Hematopoietic multipotent progenitor cell treated with erythropoietin and hydrocortisone succinate and interleukin-3 and kit ligand, for 6 days (in vitro differentiated cells): Measurements from ENCODE around the gene PRX.
"Not testable (repeated sequence)": the region's sequence is repeated elsewhere in the genome, so short reads cannot be mapped to it uniquely, and the experiment has no call there.

Experiments
- DNase-seq: peaks from one replicate; pipeline ENCODE4 v3.0.0-alpha.2; 2015

Gene PRX

GRCh38 chr19:40413291-40413845 lies at the start of gene PRX:
Gene PRX (minus strand): TSS chr19:40413378. CDS start chr19:40407932, 5,446 bp downstream.
- no peak for DNase-seq

DNA sequence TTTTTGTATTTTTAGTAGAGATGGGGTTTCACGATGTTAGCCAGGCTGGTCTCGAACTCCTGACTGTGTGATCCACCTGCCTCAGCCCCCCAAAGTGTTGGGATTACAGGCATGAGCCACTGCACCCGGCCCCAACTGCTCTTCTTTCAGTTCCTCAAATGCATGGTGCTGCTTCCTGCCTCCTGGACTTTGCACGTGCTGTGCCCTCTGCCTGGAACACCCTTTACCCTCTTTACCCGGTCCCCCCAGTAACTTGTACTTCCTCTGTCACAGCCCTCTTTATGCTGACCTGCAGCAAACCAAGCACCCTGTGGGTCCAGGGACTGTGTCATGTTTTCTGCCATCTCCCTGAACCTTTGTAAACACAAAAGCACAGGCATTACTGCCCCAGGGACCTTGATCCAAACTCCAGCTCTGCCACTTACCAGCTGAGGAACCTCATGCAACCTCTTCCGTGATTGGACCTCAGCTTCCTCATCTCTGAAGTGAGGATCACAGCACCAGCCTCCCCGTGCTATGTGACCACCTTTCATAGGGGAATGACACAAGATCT lies 48.6 kb upstream of the PRX start:
- peak; percentile 32 for DNase-seq

GRCh38 chr19:40460185-40460584 lies 47.0 kb upstream of the PRX start:
- no peak for DNase-seq

- no peak for DNase-seq
Measured at GRCh38 chr19:40458597-40458974, 45.4 kb upstream of the PRX start.

GRCh38 chr19:40457953-40458596 lies 44.9 kb upstream of the PRX start:
- no peak for DNase-seq

GRCh38 chr19:40457048-40457447 lies 43.9 kb upstream of the PRX start:
- DNase-seq, result no peak

GRCh38 chr19:40453943-40454342 lies 40.8 kb upstream of the PRX start:
- not testable (repeated sequence) for DNase-seq

DNA sequence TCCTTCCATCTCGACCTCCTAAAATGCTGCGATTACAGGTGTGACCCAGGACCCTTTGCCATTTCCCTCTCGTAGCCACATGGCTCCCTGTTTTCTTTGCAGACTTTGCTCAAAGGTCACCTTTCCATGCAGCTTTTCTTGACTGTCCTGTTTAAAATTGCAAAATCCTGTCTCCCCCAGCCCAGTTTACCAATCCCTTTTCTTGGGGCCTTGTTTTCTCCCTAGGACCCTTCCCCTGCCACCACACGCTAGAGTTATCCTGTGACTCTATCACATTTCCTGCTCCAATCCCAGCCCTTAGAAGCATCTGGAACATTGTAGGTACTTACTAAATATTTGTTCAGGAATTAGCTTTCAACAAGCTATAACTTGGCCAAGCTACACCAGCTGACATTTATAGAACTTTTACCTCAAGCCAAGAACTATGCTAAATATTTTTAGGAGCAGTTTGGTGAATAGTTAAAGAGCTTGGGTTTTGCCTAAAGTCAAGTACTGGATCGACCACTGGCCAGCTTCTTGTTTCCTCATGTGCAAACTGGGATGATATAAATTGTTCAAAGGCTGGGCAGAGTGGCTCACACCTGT lies 40.1 kb upstream of the PRX start:
- DNase-seq, result no peak

DNA sequence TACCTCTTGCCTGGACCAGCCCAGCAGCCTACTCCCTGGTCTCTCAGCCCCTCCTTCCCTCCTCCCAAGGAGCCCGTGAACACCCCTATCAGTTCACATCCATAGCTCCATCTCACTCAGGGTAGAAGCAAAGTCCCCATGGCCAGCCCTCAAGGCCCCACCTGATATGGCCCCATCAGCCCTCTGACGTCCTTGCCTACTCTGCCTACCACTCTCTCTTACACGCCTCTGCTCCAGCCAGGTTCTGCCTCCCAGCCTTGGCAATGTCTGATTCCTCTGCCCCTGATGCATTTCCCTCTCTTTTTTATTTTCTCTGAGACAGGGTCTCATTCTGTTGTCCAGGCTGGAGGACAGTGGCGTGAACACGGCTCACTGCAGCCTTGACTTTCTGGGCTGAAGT lies 38.8 kb upstream of the PRX start:
- DNase-seq, result no peak

- no peak for DNase-seq
Measured at GRCh38 chr19:40450664-40451063, 37.5 kb upstream of the PRX start.

DNA sequence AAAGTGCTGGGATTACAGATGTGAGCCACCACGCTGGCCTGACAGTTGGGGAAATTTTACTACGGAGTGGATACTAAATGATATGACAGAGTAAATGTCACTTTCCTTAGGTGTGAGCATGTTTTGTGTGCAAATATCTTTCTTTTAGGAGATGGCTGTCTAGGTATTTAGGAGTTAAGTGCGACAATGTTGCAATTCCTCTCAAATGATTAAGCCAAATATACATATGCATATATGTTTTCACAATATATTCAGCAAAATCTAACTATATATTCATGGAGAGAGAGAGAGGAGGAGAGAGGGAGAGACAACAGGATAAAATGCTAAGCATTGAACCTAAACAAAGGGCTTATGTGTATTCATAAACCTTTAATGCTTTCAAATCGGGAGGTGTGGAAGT lies 36.3 kb upstream of the PRX start:
- DNase-seq, result no peak

- DNase-seq, result no peak
Measured at GRCh38 chr19:40446263-40446784, 33.1 kb upstream of the PRX start.

- DNase-seq, result peak; percentile 56
Measured at GRCh38 chr19:40445780-40446262, 32.6 kb upstream of the PRX start.

DNA sequence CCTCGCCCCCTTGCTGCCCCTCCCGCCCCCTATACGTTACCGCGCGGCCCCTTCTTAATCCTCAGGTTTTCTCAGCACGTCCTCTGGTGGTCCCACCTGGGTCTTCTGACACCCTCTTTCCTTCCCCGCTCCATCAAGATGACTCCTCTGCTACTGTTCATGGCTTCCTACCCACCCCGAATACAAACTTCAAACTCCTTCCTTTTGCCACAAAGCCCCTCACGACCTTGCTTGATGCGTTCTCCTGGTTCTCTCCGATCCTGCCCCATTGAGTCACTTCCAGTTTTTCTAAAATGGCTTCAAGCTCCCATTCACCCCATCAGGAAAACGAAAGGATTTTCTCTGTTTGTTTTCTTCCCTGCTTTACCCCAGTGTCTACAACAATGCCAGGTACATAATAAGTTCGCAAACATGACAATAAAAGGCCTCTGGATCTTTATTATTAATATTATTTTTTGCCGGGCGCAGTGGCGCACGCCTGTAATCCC lies 31.7 kb upstream of the PRX start:
- no peak for DNase-seq

DNA sequence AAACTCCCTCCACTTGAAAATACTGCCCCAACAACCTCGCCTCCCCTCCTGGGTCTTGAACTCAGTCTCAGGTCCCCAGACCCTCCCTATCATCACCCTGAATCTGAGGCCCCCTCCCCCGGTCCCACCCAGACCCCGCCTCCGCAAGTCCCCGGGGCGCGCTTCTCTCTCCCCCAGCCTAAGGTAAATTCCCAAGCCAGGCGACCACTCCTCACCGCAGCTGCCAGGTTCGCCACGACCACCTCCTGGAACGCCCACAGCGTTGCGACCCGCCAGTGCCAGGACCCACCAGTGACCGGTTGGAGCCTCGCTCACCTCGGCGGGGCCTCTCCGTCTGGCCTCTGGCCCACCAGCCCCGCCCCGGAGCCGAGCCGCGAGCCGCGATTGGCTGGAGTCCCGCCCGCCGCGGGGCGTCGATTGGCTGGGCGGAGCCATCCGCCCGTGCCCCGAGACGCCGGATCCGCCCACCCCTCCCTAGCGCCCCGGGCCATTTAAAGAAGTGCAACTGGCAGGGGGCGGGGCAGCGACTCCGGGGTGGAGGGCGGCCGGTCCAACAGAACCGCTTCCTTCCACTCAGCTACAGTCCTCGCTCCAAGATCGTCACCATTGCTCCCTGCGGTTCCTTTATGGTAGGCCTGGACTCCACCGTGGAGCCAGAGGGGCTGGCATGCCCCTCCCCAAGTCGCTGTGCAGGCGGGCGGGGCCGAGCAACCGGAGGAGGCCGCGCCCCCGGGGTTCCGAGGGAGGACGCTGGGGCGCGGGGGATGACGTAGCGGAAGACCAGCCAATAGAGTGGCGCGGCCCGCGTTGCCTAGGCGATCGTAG lies 31.0 kb upstream of the PRX start, which contains the start of gene SERTAD3:
SERTAD3 (minus strand) TSS at position 336 of the 825 bp plus-strand sequence. CDS start 2,255 bp downstream, outside the sequence.
- peak; percentile 98 for DNase-seq

DNA sequence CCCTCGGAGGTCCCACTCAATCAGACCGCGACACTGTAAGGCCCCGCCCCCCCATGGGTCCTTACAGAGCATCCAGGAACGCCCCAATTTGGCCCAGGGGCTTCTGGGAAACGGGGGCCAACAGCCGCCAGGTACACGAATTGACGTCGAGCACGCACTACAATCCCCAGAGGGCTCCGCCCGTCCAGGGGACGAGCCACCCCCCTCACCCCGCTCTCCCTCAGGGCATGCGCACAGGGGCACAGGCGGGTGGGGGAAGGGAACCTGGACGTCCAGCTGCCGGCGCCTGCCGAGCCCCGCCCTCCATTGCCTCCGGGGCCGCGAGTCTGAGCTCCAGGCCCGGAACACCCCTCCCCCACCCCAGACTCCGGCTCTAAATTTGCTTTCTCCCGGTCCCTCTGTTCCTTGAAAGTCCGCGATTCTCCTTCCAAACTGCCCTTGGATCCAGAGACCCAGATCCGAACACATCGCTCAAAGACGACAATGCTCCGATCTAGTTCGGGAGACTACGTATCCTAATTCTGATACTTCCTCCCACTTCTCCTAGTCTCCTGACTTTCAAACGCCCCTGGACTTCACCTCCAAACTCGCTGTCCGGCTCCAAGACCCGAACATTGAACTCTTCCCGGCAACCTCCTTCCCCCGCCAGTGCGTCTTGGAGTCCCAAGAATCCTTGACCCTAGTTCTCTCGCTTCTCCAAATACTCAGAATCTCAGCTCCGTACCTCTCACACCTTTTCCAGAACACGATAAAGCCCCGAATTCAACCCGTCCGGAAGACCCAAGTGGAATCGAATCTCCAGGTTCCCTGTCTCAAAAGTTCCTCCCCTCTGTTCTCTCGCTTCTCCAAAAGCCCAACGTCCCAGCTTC lies 30.2 kb upstream of the PRX start:
- peak; percentile 100 for DNase-seq

GRCh38 chr19:40442328-40443130 lies 29.4 kb upstream of the PRX start:
- no peak for DNase-seq

GRCh38 chr19:40441719-40442253 lies 28.6 kb upstream of the PRX start:
- no peak for DNase-seq

- no peak for DNase-seq
Measured at GRCh38 chr19:40438284-40438683, 25.1 kb upstream of the PRX start.
